ENCODE measurements around the gene OPCML.

The OPCML gene
- total RNA-seq: 0 reads per million in 2 experiments

GRCh38 chr11:133531971-133532651 lies at the start of gene OPCML:
Gene OPCML (minus strand): TSS chr11:133532501.
- DNase-seq (ENCODE audit: low read depth): no peak

DNA sequence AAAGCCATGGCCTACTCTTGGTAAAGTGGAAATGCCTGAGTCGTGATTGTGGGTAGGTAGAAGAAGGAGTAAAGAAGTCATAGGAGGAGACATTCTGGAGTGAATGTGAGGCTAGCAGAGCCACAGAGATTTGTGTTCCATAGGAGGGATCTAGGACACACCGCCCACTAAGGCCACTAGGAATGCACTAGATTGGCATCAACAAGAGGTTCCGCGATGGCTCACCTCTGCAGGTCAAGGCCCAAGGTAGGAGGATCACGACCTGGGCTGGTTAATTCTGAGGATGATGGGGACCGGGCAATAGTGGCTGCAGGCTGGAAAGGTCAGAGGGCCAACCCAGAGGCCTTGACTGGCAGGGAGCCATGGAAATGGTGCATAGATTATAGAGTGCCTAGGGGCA lies 48.8 kb upstream of the OPCML start:
- DNase-seq (ENCODE audit: low read depth): no peak

GRCh38 chr11:133579165-133580031 lies 47.1 kb upstream of the OPCML start:
- DNase-seq (ENCODE audit: low read depth): no peak

DNA sequence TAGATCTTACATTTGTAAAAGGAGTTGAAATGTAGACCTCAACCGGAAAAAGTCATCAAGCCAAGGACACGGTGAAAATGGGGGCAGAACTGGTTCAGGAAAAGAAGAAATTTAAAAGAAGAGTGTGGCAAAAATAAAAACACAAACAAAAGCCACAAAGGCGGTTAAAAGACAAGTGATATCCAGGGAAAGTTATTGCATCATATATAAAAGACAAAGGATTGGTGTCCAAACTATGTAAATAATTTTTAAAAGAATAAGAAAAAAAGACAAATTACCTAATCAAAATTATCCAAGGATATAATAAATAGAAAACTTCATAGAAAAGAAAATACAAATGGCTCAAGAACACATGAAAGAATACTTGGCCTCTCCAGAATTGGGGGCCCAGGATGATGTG lies 45.1 kb upstream of the OPCML start:
- DNase-seq (ENCODE audit: low read depth): no peak

DNA sequence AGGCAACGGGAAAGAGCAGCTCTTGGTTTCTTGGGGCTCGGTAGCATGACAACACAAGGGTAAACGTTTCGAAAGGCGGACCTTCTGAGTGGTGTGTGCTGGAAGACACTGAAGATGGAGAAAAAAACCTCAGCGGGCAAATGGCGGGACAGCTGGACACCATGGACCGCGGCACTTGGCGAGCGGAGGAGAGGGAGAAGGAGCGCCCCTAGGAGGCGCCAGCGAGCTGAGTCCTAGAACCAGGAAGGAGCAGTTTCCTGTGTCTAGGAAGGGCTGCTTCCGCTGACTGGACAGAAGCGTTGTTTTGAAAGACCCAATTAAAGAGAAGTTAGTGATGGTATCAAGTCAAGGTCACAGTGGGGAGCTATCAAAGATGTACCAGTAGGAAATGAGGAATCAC lies 44.0 kb upstream of the OPCML start:
- no peak for DNase-seq (ENCODE audit: low read depth)

- no peak for DNase-seq (ENCODE audit: low read depth)
Measured at GRCh38 chr11:133573081-133573480, 40.8 kb upstream of the OPCML start.

- no peak for DNase-seq (ENCODE audit: low read depth)
Measured at GRCh38 chr11:133570376-133570775, 38.1 kb upstream of the OPCML start.

DNA sequence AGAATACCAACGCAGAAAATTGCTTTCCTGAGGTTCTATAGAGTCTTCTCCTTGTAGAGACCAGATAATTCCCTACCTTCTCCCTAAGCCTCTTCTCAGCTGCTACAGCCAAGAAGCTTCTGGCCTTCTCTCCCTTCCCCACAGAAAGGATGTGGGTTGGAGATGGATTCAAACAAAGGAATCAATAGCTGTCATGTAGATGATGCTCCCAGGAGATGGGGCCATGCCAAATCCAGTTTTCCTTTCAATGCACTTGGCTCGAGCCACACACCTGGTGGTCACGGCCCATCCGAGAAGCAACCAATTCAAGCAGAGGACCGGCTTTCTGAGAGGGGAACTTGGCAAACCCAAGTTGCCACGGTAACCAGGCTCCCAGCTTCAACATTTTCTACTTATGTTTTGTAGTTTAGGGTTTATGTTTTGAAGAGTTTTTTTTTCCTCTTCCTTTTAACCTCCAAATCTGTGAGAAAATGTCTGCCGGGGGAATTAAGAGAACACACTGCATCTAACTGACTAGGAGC lies 31.3 kb upstream of the OPCML start:
- no peak for DNase-seq (ENCODE audit: low read depth)

DNA sequence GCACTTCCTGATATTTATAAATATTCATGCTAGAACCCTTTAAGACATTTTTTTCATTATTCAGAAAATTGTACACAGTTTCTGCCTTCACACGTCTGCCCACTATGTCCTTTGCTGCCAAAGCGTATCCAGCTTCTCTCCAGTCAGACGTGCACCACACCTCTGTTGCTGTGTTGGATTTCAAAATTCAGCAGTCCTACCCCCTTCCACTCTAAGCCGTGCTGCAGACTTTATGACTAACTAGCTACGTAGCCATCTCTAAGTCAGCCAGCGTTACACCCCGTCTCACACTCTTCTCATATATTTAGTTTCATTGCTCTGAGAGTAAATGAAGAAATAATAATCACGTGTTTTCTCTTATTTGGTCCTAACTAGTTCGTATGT lies 28.2 kb upstream of the OPCML start:
- no peak for DNase-seq (ENCODE audit: low read depth)

DNA sequence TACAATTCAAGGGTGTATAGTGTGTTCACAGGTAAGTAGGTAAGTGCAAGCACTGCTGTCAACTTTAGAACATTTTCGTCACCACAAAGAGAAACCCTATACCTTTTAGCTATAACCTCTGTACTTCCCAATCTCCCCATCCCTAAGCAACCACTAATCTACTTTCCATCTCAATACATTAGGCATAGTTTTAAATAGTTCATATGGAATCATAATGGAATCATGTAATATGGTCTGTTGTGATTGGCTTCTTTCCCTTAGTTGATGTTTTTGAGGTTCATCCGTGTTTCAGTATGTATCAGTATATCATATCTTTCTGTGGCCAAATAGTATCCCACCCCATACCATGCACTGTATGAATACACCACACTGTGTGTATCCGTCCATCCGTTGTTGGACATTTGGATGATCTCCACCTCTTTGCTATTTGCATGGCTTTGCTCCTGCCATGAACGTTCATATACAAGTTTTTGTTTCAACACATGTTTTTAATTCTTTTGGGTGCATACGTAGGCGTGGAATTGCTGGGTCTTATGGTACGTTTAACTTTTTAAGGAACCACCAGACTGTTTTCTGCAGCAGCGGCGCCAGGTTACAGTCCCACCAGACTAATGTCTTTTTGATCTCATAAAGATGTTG lies 27.7 kb upstream of the OPCML start:
- no peak for DNase-seq (ENCODE audit: low read depth)

DNA sequence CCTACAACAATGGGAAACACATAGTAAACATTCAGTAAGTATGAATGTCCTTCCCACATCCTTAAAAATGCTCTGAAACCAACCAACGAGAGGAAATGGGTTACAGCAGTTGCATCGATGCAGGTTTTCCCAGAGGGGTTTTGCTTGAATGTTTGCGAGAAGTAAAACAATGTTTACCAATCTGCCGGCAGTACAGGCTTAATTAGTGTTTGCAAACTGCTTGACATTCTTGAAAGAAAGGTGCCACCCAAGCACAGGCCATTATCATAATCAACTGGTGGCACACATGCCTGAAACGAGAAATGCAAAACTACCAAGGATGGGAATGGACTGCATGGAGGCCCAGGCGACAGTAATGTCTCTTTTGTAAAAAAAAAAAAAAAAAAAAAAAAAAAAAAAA lies 27.1 kb upstream of the OPCML start:
- no peak for DNase-seq (ENCODE audit: low read depth)

DNA sequence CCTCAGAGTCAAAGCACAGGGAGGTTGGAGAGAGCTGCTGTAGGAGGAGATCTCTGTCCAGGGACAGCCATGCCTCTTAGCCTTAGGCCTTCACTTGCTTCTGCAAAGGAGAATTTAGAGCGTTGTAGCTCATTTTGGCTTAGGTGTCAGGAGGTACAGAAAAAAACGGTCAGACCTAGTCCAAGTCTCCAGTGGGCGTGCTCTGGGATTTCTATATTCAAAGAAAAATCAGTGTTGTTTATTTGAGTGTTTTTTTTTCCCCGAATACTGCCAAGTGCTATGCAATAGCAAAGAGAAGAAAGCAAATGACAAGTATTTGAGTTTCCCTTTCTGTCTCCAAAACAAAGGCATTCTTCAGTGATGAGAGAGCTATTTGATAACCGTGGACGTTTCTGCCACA lies 22.7 kb upstream of the OPCML start:
- DNase-seq (ENCODE audit: low read depth): no peak

GRCh38 chr11:133553885-133554740 lies 21.8 kb upstream of the OPCML start:
- no peak for DNase-seq (ENCODE audit: low read depth)

- DNase-seq (ENCODE audit: low read depth): no peak
Measured at GRCh38 chr11:133552938-133553337, 20.6 kb upstream of the OPCML start.

- DNase-seq (ENCODE audit: low read depth): no peak
Measured at GRCh38 chr11:133551064-133551463, 18.8 kb upstream of the OPCML start.

DNA sequence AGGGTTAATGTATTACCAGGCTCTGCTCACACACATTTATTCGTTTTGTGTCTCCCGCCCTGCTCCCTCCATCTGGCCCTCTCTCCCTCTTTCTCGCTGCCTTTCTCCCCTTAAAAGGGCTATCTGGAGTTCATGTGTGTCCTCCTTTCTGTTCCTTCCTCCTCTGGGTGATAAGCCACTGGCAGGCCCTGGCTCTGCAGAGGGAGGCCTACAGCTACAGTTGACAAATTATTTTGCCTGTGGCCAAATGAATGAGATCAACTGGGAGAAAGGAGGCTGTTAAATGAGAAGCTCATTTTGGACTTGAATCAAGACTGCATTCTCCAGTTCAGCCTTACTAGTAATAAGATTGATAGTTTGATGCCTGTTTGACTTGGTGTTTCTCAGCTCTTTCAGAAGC lies 17.5 kb upstream of the OPCML start:
- no peak for DNase-seq (ENCODE audit: low read depth)

GRCh38 chr11:133548641-133549040 lies 16.3 kb upstream of the OPCML start:
- no peak for DNase-seq (ENCODE audit: low read depth)

DNA sequence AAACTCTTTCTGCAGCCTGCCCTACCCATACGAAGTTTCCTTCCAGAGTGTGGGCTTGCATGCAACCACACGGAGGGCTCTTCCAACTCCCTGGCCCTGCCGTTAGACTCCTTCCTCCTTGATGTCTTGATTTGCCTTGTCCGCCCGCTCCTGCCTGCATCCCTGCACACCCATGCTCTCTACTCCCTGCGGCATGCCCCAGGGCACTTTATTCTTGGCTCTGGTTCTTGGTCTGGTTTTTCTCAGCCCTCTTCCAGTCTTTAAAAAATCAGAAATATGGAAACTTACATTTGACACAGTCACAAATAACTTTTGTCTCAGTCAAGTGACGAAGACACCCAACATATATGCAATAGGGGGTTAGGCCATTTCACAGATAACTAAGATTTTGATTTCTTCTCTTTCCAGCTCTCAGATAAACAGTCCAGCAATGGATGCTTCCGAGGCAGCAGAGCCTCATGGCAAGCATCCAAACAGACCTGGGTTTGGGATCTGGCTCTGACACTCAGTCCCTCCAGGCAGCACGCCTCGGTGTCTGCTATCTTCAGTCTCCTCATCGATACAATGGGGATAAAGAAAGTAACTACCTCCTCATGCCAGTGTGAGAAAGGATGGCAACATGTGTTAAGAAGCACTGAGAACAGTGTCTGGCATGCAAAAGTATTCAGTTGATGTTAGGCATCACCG lies 15.7 kb upstream of the OPCML start:
- no peak for DNase-seq (ENCODE audit: low read depth)

DNA sequence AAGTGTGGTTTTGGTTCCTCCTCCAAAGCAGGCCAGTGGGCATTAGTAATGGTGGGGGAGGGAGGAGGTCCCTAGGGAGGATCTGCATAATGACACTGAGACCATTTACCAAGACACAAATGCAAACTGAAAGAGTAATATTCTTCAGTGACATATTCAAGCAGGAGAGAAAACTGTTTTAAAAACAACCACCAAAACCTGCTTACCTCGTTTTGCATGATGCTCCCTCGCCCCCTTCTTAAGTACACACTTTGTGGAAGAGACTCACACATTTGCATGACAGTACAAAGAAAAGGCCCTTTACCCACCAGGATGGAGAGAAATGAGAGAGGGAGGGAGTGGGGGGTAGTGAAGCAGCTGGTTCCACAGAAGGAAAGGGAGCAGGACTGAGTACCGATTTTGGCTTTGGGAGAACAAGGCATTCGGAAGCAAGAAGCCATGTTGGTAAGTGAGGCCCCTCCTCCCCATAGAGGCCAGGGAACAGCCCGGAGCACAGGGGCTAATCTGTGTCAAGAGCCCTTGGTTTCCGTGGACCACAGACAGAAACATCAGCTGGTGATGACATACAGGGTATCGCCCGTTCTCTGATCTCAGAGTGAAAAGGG lies 13.0 kb upstream of the OPCML start:
- no peak for DNase-seq (ENCODE audit: low read depth)

DNA sequence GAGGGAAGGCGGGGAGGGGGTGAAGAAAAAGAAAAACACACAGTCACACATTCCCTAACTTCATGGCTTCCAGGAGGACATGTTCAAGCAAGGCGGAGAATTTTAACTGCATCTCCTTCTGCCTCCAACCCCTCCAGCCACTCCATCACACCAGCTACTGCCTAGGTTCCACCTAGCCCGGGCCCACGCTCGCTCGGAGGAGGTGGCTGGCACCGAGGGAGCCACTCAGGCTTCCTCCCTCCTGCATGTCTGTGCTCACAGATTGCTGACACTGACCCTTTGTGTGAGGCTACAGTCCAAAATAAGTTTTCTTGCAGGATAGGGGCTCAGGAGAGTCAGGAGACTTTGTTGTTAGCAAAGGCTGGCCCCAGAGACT lies 9.4 kb upstream of the OPCML start:
- DNase-seq (ENCODE audit: low read depth): no peak

Data from T follicular helper cell (primary cell).